Measurements from ENCODE around the gene POU6F2.

The POU6F2 gene

GRCh38 chr7:39033885-39034624 is 56.3 kb downstream of the POU6F2 start:
- no peaks in the 10 kb centered on the region for H3K9me3 ChIP-seq (ENCODE audit: control insufficient read depth in 2 of 2, low read length in 2 of 2)
- no peak overlapping the region for H3K4me3 ChIP-seq (ENCODE audit: low read length in 2 of 2)
- no peaks in the 10 kb centered on the region for H3K27me3 ChIP-seq (ENCODE audit: control insufficient read depth in 1 of 2, insufficient read depth in 2 of 2, low read length in 2 of 2)
- no peaks in the 10 kb centered on the region for H3K36me3 ChIP-seq (ENCODE audit: control insufficient read depth in 2 of 2, insufficient read depth in 2 of 2, low read length in 2 of 2)
- H3K9ac ChIP-seq (ENCODE audit: low read length in 2 of 2): no peak overlapping the region
- H3K27ac ChIP-seq (ENCODE audit: low read length): no peak overlapping the region
- no peaks in the 10 kb centered on the region for H3K4me1 ChIP-seq (ENCODE audit: control insufficient read depth, insufficient read depth, low read length)

DNA sequence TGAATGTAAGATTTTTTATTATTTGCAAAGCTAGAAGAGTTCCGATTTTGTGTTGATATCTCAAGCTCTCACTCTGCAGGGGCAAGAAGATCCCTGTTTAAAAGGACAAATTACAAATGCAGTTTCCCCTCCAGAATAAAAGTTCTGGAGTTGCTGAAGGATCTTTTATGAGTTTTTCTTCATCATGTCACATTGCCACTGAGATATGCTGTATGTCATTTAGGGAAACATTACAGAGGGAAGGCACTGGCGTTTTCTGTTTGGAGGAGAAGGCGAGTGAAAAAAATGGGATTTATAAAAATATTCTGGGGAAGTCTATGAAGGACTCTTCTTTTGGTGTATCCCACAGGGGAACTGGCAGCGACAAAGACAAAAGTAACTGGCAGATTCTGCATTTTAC is 57.4 kb downstream of the POU6F2 start:
- H3K9me3 ChIP-seq (ENCODE audit: control insufficient read depth in 2 of 2, low read length in 2 of 2): no peaks in the 10 kb centered on the region
- no peaks in the 10 kb centered on the region for H3K4me1 ChIP-seq (ENCODE audit: control insufficient read depth, insufficient read depth, low read length)
- no peak overlapping the region for H3K4me3 ChIP-seq (ENCODE audit: low read length in 2 of 2)
- no peaks in the 10 kb centered on the region for H3K27me3 ChIP-seq (ENCODE audit: control insufficient read depth in 1 of 2, insufficient read depth in 2 of 2, low read length in 2 of 2)
- no peak overlapping the region for H3K27ac ChIP-seq (ENCODE audit: low read length)
- no peak overlapping the region for H3K9ac ChIP-seq (ENCODE audit: low read length in 2 of 2)
- no peaks in the 10 kb centered on the region for H3K36me3 ChIP-seq (ENCODE audit: control insufficient read depth in 2 of 2, insufficient read depth in 2 of 2, low read length in 2 of 2)

- Histone ChIP-seq H3K36me3 (ENCODE audit: control insufficient read depth in 2 of 2, insufficient read depth in 2 of 2, low read length in 2 of 2) (no peaks in the 10 kb centered on the region), H3K4me1 (ENCODE audit: control insufficient read depth, insufficient read depth, low read length) (no peaks in the 10 kb centered on the region), H3K4me3 (ENCODE audit: low read length in 2 of 2) (no peak overlapping the region), H3K9me3 (ENCODE audit: control insufficient read depth in 2 of 2, low read length in 2 of 2) (no peaks in the 10 kb centered on the region), H3K27ac (ENCODE audit: low read length) (no peak overlapping the region), H3K27me3 (ENCODE audit: control insufficient read depth in 1 of 2, insufficient read depth in 2 of 2, low read length in 2 of 2) (no peaks in the 10 kb centered on the region), H3K9ac (ENCODE audit: low read length in 2 of 2) (no peak overlapping the region)
Measured at GRCh38 chr7:39035903-39036302, 58.2 kb downstream of the POU6F2 start.

- H3K9me3 ChIP-seq (ENCODE audit: control insufficient read depth in 2 of 2, low read length in 2 of 2): no peaks in the 10 kb centered on the region
- H3K27me3 ChIP-seq (ENCODE audit: control insufficient read depth in 1 of 2, insufficient read depth in 2 of 2, low read length in 2 of 2): no peaks in the 10 kb centered on the region
- H3K4me1 ChIP-seq (ENCODE audit: control insufficient read depth, insufficient read depth, low read length): no peaks in the 10 kb centered on the region
- no peak overlapping the region for H3K27ac ChIP-seq (ENCODE audit: low read length)
- no peak overlapping the region for H3K9ac ChIP-seq (ENCODE audit: low read length in 2 of 2)
- no peak overlapping the region for H3K4me3 ChIP-seq (ENCODE audit: low read length in 2 of 2)
- no peaks in the 10 kb centered on the region for H3K36me3 ChIP-seq (ENCODE audit: control insufficient read depth in 2 of 2, insufficient read depth in 2 of 2, low read length in 2 of 2)
Measured at GRCh38 chr7:39042670-39043069, 65.0 kb downstream of the POU6F2 start.

DNA sequence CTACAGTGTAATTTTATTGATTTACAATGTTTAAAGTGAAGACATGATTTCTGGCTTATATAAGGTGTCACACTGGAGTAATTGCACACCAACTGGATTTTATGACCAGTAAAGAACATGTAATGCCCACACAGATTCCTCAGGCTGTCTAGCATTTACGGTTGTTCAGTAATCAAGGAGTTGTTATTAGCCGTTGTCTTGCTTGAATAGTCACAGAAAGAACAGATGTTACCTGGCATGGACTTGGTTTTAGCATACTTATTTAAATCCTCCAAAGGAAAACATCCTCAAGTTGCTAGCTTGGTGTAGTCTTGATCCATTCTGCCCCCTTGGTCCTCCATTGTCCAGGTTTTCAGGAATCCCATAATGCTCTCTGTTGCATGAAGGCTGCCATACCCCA is 65.8 kb downstream of the POU6F2 start:
- no peaks in the 10 kb centered on the region for H3K27me3 ChIP-seq (ENCODE audit: control insufficient read depth in 1 of 2, insufficient read depth in 2 of 2, low read length in 2 of 2)
- no peak overlapping the region for H3K4me3 ChIP-seq (ENCODE audit: low read length in 2 of 2)
- no peak overlapping the region for H3K27ac ChIP-seq (ENCODE audit: low read length)
- H3K4me1 ChIP-seq (ENCODE audit: control insufficient read depth, insufficient read depth, low read length): no peaks in the 10 kb centered on the region
- no peaks in the 10 kb centered on the region for H3K36me3 ChIP-seq (ENCODE audit: control insufficient read depth in 2 of 2, insufficient read depth in 2 of 2, low read length in 2 of 2)
- H3K9me3 ChIP-seq (ENCODE audit: control insufficient read depth in 2 of 2, low read length in 2 of 2): no peaks in the 10 kb centered on the region
- no peak overlapping the region for H3K9ac ChIP-seq (ENCODE audit: low read length in 2 of 2)

DNA sequence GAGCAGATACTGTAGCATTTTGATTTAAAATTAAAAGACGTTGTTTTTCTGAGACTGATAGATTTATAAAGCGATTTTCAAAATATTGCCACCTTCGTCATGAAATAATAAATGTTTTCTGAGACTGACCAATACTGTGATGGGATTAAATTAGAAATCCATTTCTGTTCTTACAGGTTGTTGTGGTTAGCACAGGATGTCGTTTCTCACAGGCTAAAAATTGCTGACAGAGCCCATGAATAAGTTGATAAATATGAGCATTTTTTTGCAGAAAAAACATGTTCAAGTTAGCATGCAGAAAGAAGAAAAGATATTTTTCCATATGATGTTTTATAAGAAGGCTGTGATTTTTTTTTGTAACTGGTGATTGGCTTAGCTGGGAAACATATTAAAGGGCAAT is 66.8 kb downstream of the POU6F2 start:
- Histone ChIP-seq H3K4me3 (ENCODE audit: low read length in 2 of 2) (no peak overlapping the region), H3K9ac (ENCODE audit: low read length in 2 of 2) (no peak overlapping the region), H3K27me3 (ENCODE audit: control insufficient read depth in 1 of 2, insufficient read depth in 2 of 2, low read length in 2 of 2) (no peaks in the 10 kb centered on the region), H3K4me1 (ENCODE audit: control insufficient read depth, insufficient read depth, low read length) (no peaks in the 10 kb centered on the region), H3K36me3 (ENCODE audit: control insufficient read depth in 2 of 2, insufficient read depth in 2 of 2, low read length in 2 of 2) (no peaks in the 10 kb centered on the region), H3K27ac (ENCODE audit: low read length) (no peak overlapping the region), H3K9me3 (ENCODE audit: control insufficient read depth in 2 of 2, low read length in 2 of 2) (no peaks in the 10 kb centered on the region)

GRCh38 chr7:39045231-39045630 is 67.5 kb downstream of the POU6F2 start:
- Histone ChIP-seq H3K27ac (ENCODE audit: low read length) (no peak overlapping the region), H3K9ac (ENCODE audit: low read length in 2 of 2) (no peak overlapping the region), H3K4me3 (ENCODE audit: low read length in 2 of 2) (no peak overlapping the region), H3K4me1 (ENCODE audit: control insufficient read depth, insufficient read depth, low read length) (no peaks in the 10 kb centered on the region), H3K9me3 (ENCODE audit: control insufficient read depth in 2 of 2, low read length in 2 of 2) (no peaks in the 10 kb centered on the region), H3K36me3 (ENCODE audit: control insufficient read depth in 2 of 2, insufficient read depth in 2 of 2, low read length in 2 of 2) (no peaks in the 10 kb centered on the region), H3K27me3 (ENCODE audit: control insufficient read depth in 1 of 2, insufficient read depth in 2 of 2, low read length in 2 of 2) (no peaks in the 10 kb centered on the region)

GRCh38 chr7:39051279-39051678 is 73.6 kb downstream of the POU6F2 start:
- H3K4me1 ChIP-seq (ENCODE audit: control insufficient read depth, insufficient read depth, low read length): no peaks in the 10 kb centered on the region

DNA sequence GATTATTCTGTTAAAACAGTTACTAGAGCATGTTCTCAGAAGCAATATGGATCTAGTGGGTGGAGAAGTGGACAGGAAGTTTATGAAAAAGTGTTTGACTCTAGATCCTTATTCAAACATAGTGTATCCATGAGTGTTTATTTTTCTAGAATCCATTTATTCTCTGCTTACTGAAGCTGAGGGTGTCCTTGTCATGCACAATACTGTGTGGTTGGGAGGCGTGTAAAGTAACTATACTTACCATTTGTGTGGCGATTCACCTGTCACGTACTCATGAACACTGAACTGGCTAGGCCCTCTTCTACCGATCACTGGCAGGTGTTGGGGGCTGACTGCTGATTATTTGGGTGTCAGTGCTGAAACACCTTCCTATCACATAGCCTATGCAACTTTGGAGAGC is 74.0 kb downstream of the POU6F2 start:
- H3K36me3 ChIP-seq (ENCODE audit: control insufficient read depth in 2 of 2, insufficient read depth in 2 of 2, low read length in 2 of 2): no peaks in the 10 kb centered on the region
- H3K4me3 ChIP-seq (ENCODE audit: low read length in 2 of 2): no peak overlapping the region
- H3K27me3 ChIP-seq (ENCODE audit: control insufficient read depth in 1 of 2, insufficient read depth in 2 of 2, low read length in 2 of 2): no peaks in the 10 kb centered on the region
- H3K9ac ChIP-seq (ENCODE audit: low read length in 2 of 2): no peak overlapping the region
- no peaks in the 10 kb centered on the region for H3K9me3 ChIP-seq (ENCODE audit: control insufficient read depth in 2 of 2, low read length in 2 of 2)
- no peaks in the 10 kb centered on the region for H3K4me1 ChIP-seq (ENCODE audit: control insufficient read depth, insufficient read depth, low read length)
- no peak overlapping the region for H3K27ac ChIP-seq (ENCODE audit: low read length)

More at GRCh38 chr7:39051279-39051678, 73.6 kb downstream of the POU6F2 start:
- H3K36me3 ChIP-seq (ENCODE audit: control insufficient read depth in 2 of 2, insufficient read depth in 2 of 2, low read length in 2 of 2): no peaks in the 10 kb centered on the region
- no peak overlapping the region for H3K27ac ChIP-seq (ENCODE audit: low read length)
- no peak overlapping the region for H3K4me3 ChIP-seq (ENCODE audit: low read length in 2 of 2)
- no peaks in the 10 kb centered on the region for H3K9me3 ChIP-seq (ENCODE audit: control insufficient read depth in 2 of 2, low read length in 2 of 2)
- no peaks in the 10 kb centered on the region for H3K27me3 ChIP-seq (ENCODE audit: control insufficient read depth in 1 of 2, insufficient read depth in 2 of 2, low read length in 2 of 2)
- no peak overlapping the region for H3K9ac ChIP-seq (ENCODE audit: low read length in 2 of 2)

GRCh38 chr7:39054731-39055130 is 77.0 kb downstream of the POU6F2 start:
- Histone ChIP-seq H3K36me3 (ENCODE audit: control insufficient read depth in 2 of 2, insufficient read depth in 2 of 2, low read length in 2 of 2) (no peaks in the 10 kb centered on the region), H3K9ac (ENCODE audit: low read length in 2 of 2) (no peak overlapping the region), H3K4me3 (ENCODE audit: low read length in 2 of 2) (no peak overlapping the region), H3K27me3 (ENCODE audit: control insufficient read depth in 1 of 2, insufficient read depth in 2 of 2, low read length in 2 of 2) (no peaks in the 10 kb centered on the region), H3K4me1 (ENCODE audit: control insufficient read depth, insufficient read depth, low read length) (no peaks in the 10 kb centered on the region), H3K9me3 (ENCODE audit: control insufficient read depth in 2 of 2, low read length in 2 of 2) (no peaks in the 10 kb centered on the region), H3K27ac (ENCODE audit: low read length) (no peak overlapping the region)

DNA sequence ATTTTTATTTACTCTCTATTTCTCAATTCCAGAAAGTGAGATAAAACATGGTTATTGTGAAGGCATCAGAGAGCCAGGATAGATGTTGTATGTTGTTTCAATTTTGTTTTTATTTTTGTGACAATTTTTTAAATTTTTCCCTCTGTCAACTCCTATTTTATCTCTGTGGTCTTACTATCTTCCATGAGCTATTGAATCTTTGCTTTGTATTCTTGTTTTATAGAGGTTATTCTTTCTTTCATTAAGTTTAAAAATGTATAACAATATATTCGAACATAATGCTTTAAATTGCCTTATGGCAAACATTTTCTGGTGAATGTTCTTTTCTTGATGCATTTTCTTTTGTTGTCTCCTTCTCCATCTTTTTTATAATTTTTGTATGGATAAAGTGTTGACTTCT is 78.4 kb downstream of the POU6F2 start:
- H3K27me3 ChIP-seq (ENCODE audit: control insufficient read depth in 1 of 2, insufficient read depth in 2 of 2, low read length in 2 of 2): no peaks in the 10 kb centered on the region
- no peaks in the 10 kb centered on the region for H3K9me3 ChIP-seq (ENCODE audit: control insufficient read depth in 2 of 2, low read length in 2 of 2)
- H3K9ac ChIP-seq (ENCODE audit: low read length in 2 of 2): no peak overlapping the region
- H3K4me1 ChIP-seq (ENCODE audit: control insufficient read depth, insufficient read depth, low read length): no peaks in the 10 kb centered on the region
- no peaks in the 10 kb centered on the region for H3K36me3 ChIP-seq (ENCODE audit: control insufficient read depth in 2 of 2, insufficient read depth in 2 of 2, low read length in 2 of 2)
- no peak overlapping the region for H3K27ac ChIP-seq (ENCODE audit: low read length)
- H3K4me3 ChIP-seq (ENCODE audit: low read length in 2 of 2): no peak overlapping the region
